H1 (cell line): Measurements from ENCODE around the gene BTBD8. TPM values are rescaled to one million over a fixed set of nuclear protein-coding genes. Genes with fewer than 3 reads are reported as not detected.
"Not testable (repeated sequence)": the region's sequence is repeated elsewhere in the genome, so short reads cannot be mapped to it uniquely, and the experiment has no call there.

Experiments
- CTCF ChIA-PET: fragments of 300-600 bp; sonication (Branson Sonifier 250); formaldehyde crosslinking; loops from one replicate; lab custom pipeline; 2021; ENCODE audit not compliant: partially characterized antibody; lab: Charles Lee
- POLR2A ChIA-PET: fragments of 300-600 bp; sonication (Branson Sonifier 250); formaldehyde crosslinking; loops from one replicate; lab custom pipeline; 2021; ENCODE audit warnings: inconsistent platforms; ENCODE audit not compliant: partially characterized antibody; lab: Charles Lee
- DNase-seq, 2 experiments: peaks; one replicate each; pipeline versions ENCODE4 v3.0.0 to v3.0.0-alpha.2; 2010 to 2022; ENCODE audit warnings: low spot score in 2 of 2, low read depth in 1 of 2, mixed read lengths in 1 of 2
- FAIRE-seq: peaks from 2 replicates; lab custom pipeline; 2011; peaks lifted over from hg19 to GRCh38; lab: Jason Lieb, UNC
- H2AFZ ChIP-seq: 2 replicates; pipeline ENCODE4 v1.8.1; 2012; ENCODE audit warnings: low read length, inconsistent platforms
- H2AK5ac ChIP-seq: 2 replicates; pipeline ENCODE4 v1.6.1; 2013; ENCODE audit warnings: low read depth, low read length
- H2BK120ac ChIP-seq: replicated peaks from 2 replicates; pipeline ENCODE3; 2013; ENCODE audit warnings: low read depth, low read length, inconsistent platforms
- H2BK12ac ChIP-seq: 2 replicates; pipeline ENCODE4 v1.6.1; 2013; ENCODE audit warnings: low read depth, low read length
- H2BK15ac ChIP-seq: 2 replicates; pipeline ENCODE4 v1.6.1; 2013; ENCODE audit warnings: low read length
- H2BK20ac ChIP-seq: 2 replicates; pipeline ENCODE4 v1.6.1; 2013; ENCODE audit warnings: low read length
- H2BK5ac ChIP-seq: 2 replicates; pipeline ENCODE4 v1.6.1; 2013; ENCODE audit warnings: low read depth, low read length
- H3K14ac ChIP-seq: 2 replicates; pipeline ENCODE4 v1.6.1; 2013; ENCODE audit warnings: inconsistent platforms; ENCODE audit not compliant: insufficient read length
- H3K18ac ChIP-seq: 2 replicates; pipeline ENCODE4 v1.6.1; 2013; ENCODE audit warnings: low read length; ENCODE audit errors: extremely low read depth
- H3K23ac ChIP-seq: 2 replicates; pipeline ENCODE4 v1.6.1; 2013; ENCODE audit warnings: inconsistent platforms; ENCODE audit not compliant: insufficient read length
- H3K23me2 ChIP-seq: 2 replicates; pipeline ENCODE4 v1.6.1; 2013; ENCODE audit warnings: low read depth, low read length
- H3K27ac ChIP-seq: 2 replicates; pipeline ENCODE4 v1.6.1; 2011; ENCODE audit warnings: low read depth, low read length, inconsistent platforms
- H3K27me3 ChIP-seq, 4 experiments: replicated peaks in 1 of 4; 1 replicate in 1 of 4; 2 replicates in 3 of 4; pipeline versions ENCODE4 v1.6.1 to v1.8.1; 2011 to 2013; ENCODE audit warnings: low read length in 3 of 4, mild to moderate bottlenecking in 3 of 4, inconsistent platforms in 2 of 4, mixed read lengths in 2 of 4, moderate library complexity in 1 of 4; ENCODE audit not compliant: control insufficient read depth in 3 of 4, insufficient read depth in 3 of 4; ENCODE audit errors: extremely low read depth in 1 of 4
- H3K36me3 ChIP-seq, 4 experiments: 2 replicates each; pipeline versions ENCODE4 v1.6.1 to v1.8.1; 2011 to 2013; ENCODE audit warnings: mild to moderate bottlenecking in 4 of 4, low read length in 3 of 4, moderate library complexity in 2 of 4, control low read depth in 1 of 4, inconsistent platforms in 1 of 4; ENCODE audit not compliant: insufficient read depth in 4 of 4, control insufficient read depth in 2 of 4
- H3K4ac ChIP-seq: replicated peaks from 2 replicates; pipeline ENCODE3; 2013; ENCODE audit warnings: low read length, low read depth, mixed read lengths, inconsistent platforms; ENCODE audit not compliant: insufficient read length
- H3K4me1 ChIP-seq, 4 experiments: replicated peaks in 1 of 4; 1 replicate in 1 of 4; 2 replicates in 3 of 4; pipeline versions ENCODE4 v1.6.1 to v1.8.1; 2011 to 2013; ENCODE audit warnings: low read length in 3 of 4, inconsistent platforms in 2 of 4, mixed read lengths in 1 of 4; ENCODE audit not compliant: insufficient read depth in 4 of 4, control insufficient read depth in 3 of 4
- H3K4me2 ChIP-seq, 2 experiments: 2 replicates each; pipeline versions ENCODE4 v1.6.1 to v1.8.1; 2011 to 2013; ENCODE audit warnings: low read depth in 2 of 2, low read length in 2 of 2, control low read depth in 1 of 2, inconsistent platforms in 1 of 2, mild to moderate bottlenecking in 1 of 2; ENCODE audit not compliant: insufficient read depth in 1 of 2
- H3K4me3 ChIP-seq, 4 experiments: fragments of 200-600, 300-600 bp in 1 of 4; sonication (generic), shearing (Covaris generic), sonication (Bioruptor Twin) in 1 of 4; 2 replicates each; pipeline versions ENCODE4 v1.5.1 to v1.8.1; 2011 to 2016; ENCODE audit warnings: low read length in 4 of 4, low read depth in 3 of 4, control low read depth in 2 of 4, inconsistent platforms in 2 of 4, mild to moderate bottlenecking in 2 of 4, mixed read lengths in 1 of 4, moderate library complexity in 1 of 4; ENCODE audit not compliant: insufficient read depth in 2 of 4; ENCODE audit errors: extremely low read depth in 1 of 4
- H3K56ac ChIP-seq: replicated peaks from 2 replicates; pipeline ENCODE3; 2013; ENCODE audit warnings: low read depth, mild to moderate bottlenecking, mixed read lengths, low read length, inconsistent platforms; ENCODE audit not compliant: insufficient read length
- H3K79me1 ChIP-seq: 2 replicates; pipeline ENCODE4 v1.6.1; 2013; ENCODE audit warnings: low read depth, low read length, control low read depth
- H3K79me2 ChIP-seq, 2 experiments: 2 replicates each; pipeline versions ENCODE4 v1.6.1 to v1.8.1; 2012 to 2013; ENCODE audit warnings: low read length in 2 of 2, mild to moderate bottlenecking in 2 of 2, inconsistent platforms in 1 of 2; ENCODE audit not compliant: insufficient read depth in 2 of 2, control insufficient read depth in 1 of 2
- H3K9ac ChIP-seq, 4 experiments: replicated peaks in 1 of 4; 1 replicate in 1 of 4; 2 replicates in 3 of 4; pipeline versions ENCODE4 v1.6.1 to v1.8.1; 2011 to 2013; ENCODE audit warnings: low read depth in 3 of 4, low read length in 3 of 4, control low read depth in 2 of 4, mild to moderate bottlenecking in 2 of 4, moderate library complexity in 2 of 4, inconsistent platforms in 1 of 4; ENCODE audit errors: extremely low read depth in 1 of 4
- H3K9me3 ChIP-seq, 2 experiments: 2 replicates each; pipeline versions ENCODE4 v1.6.1 to v1.8.1; 2012 to 2013; ENCODE audit warnings: mild to moderate bottlenecking in 2 of 2, moderate library complexity in 2 of 2, control low read depth in 1 of 2, inconsistent platforms in 1 of 2, low read depth in 1 of 2, low read length in 1 of 2, mixed read lengths in 1 of 2; ENCODE audit not compliant: insufficient read depth in 2 of 2
- H4K20me1 ChIP-seq, 2 experiments: replicated peaks in 1 of 2; 2 replicates each; pipeline versions ENCODE3 to v1.8.1; 2011 to 2013; ENCODE audit warnings: inconsistent platforms in 2 of 2, low read length in 2 of 2, mild to moderate bottlenecking in 1 of 2; ENCODE audit not compliant: insufficient read depth in 2 of 2, control insufficient read depth in 1 of 2
- H4K5ac ChIP-seq: 2 replicates; pipeline ENCODE4 v1.6.1; 2013; ENCODE audit warnings: low read length, low read depth, mixed read lengths, inconsistent platforms; ENCODE audit not compliant: insufficient read length
- H4K8ac ChIP-seq: 2 replicates; pipeline ENCODE4 v1.8.0; 2013; ENCODE audit warnings: mild to moderate bottlenecking, moderate library complexity, low read length, inconsistent platforms; ENCODE audit not compliant: insufficient read depth; ENCODE audit errors: extremely low read depth
- H4K91ac ChIP-seq: replicated peaks from 2 replicates; pipeline ENCODE3; 2013; ENCODE audit warnings: low read length, mixed read lengths, inconsistent platforms; ENCODE audit not compliant: insufficient read length
- WGBS, 2 experiments: shearing (Covaris generic) in 1 of 2; methylation state at CpG; one replicate each; pipeline versions ENCODE4 v1.1.6 to v1.1.7; 2013 to 2015; ENCODE audit warnings: low lambda C conversion rate in 2 of 2, mixed read lengths in 2 of 2, inconsistent platforms in 1 of 2, low coverage in 1 of 2, missing lambda C conversion rate in 1 of 2; ENCODE audit not compliant: insufficient replicate concordance in 2 of 2, insufficient coverage in 1 of 2, insufficient read length in 1 of 2; ENCODE audit errors: extremely low coverage in 1 of 2, missing lambda C conversion rate in 1 of 2; 5-methylcytosine and 5-hydroxymethylcytosine counted together
- polyA plus RNA-seq, 7 experiments: library from polyadenylated mRNA; depleted of rRNA in 3 of 7; stranded (reverse) in 5 of 7; unstranded in 2 of 7; fragments of >200 nt in 5 of 7; fragments of 200-250 nt in 2 of 7; gene quantifications; 1 replicate in 5 of 7; 2 replicates in 1 of 7; 4 replicates in 1 of 7; pipeline versions ENCODE4 v1.2.1 to v1.2.3, GENCODE V29; 2011 to 2013; ENCODE audit warnings: missing spikeins in 2 of 7, mixed read lengths in 2 of 7
- total RNA-seq: library from RNA; stranded (reverse); fragmentation: NEBNext Ultra II Directional; extraction: Animal tissue kit (Norgen Biotek cat#: 25700); gene quantifications from 2 replicates; pipeline ENCODE4 v1.2.1, GENCODE V29; 2021

The BTBD8 gene
- total and polyA plus RNA-seq, 2 of the 8 experiments (the other 6 are each of a cell fraction or from before 2014, with no cell fraction given) = 0.44 to 2.5 TPM

DNA sequence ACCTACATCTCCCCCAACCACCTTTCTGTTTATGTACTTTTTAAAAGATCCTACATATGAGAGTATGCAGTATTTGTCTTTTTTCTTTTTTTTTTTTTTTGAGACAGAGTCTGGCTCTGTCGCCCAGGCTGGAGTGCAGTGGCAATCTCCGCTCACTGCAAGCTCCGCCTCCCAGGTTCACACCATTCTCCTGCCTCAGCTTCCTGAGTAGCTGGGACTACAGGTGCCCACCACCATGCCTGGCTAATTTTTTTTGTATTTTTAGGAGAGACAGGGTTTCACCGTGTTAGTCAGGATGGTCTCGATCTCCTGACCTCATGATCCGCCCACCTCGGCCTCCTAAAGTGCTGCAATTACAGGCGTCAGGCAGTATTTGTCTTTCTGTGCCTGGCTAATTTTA lies 2.1 kb upstream of the BTBD8 start:
- H3K4ac ChIP-seq, CTCF ChIA-PET, H2BK5ac ChIP-seq, H4K91ac ChIP-seq, H2BK12ac ChIP-seq, H3K18ac ChIP-seq, H3K9ac ChIP-seq, H3K56ac ChIP-seq, H3K4me3 ChIP-seq, H3K79me2 ChIP-seq, H3K4me2 ChIP-seq, H4K5ac ChIP-seq, H2AFZ ChIP-seq, H3K27me3 ChIP-seq, H3K23me2 ChIP-seq, POLR2A ChIA-PET, H3K27ac ChIP-seq, H3K79me1 ChIP-seq, H3K23ac ChIP-seq, H2AK5ac ChIP-seq, H3K4me1 ChIP-seq, FAIRE-seq, H4K8ac ChIP-seq, H2BK15ac ChIP-seq, H3K36me3 ChIP-seq, H3K14ac ChIP-seq, H2BK120ac ChIP-seq, H2BK20ac ChIP-seq, H3K9me3 ChIP-seq, DNase-seq, H4K20me1 ChIP-seq: not testable (repeated sequence)
- WGBS, 2 experiments = 86% methylated on average over 5 of the region's 8 CpGs; no CpG with 5 or more reads in 1 of the 2 experiments
